Uterus (tissue), 2 donors: ENCODE measurements around the gene PSENEN.

Experiments
- POLR2A ChIP-seq, 2 donors: fragments of 450-650 bp; IDR thresholded peaks; one replicate each; pipeline ENCODE4 v1.6.1; 2016; ENCODE audit warnings: antibody characterized with exemption in 2 of 2, mild to moderate bottlenecking in 1 of 2, moderate library complexity in 1 of 2
- TF ChIP-seq, protein P1 (sequence below), 4 experiments: fragments of 200-600 bp in 2 of 4; fragments of 450-650 bp in 2 of 4; sonication (generic) in 2 of 4; IDR thresholded peaks; one replicate each; pipeline ENCODE4 v1.5.1; 2016 to 2019; ENCODE audit warnings: antibody characterized with exemption in 4 of 4, mild to moderate bottlenecking in 2 of 4, moderate library complexity in 1 of 4

DNA sequence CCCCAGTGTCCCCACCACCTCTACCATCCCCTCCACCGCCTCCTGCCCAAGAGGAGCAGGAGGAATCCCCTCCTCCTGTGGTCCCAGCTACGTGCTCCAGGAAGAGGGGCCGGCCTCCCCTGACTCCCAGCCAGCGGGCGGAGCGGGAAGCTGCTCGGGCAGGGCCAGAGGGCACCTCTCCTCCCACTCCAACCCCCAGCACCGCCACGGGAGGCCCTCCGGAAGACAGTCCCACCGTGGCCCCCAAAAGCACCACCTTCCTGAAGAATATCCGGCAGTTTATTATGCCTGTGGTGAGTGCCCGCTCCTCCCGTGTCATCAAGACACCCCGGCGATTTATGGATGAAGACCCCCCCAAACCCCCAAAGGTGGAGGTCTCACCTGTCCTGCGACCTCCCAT lies 24.8 kb upstream of the PSENEN start:
- TF ChIP-seq, protein P1, sequence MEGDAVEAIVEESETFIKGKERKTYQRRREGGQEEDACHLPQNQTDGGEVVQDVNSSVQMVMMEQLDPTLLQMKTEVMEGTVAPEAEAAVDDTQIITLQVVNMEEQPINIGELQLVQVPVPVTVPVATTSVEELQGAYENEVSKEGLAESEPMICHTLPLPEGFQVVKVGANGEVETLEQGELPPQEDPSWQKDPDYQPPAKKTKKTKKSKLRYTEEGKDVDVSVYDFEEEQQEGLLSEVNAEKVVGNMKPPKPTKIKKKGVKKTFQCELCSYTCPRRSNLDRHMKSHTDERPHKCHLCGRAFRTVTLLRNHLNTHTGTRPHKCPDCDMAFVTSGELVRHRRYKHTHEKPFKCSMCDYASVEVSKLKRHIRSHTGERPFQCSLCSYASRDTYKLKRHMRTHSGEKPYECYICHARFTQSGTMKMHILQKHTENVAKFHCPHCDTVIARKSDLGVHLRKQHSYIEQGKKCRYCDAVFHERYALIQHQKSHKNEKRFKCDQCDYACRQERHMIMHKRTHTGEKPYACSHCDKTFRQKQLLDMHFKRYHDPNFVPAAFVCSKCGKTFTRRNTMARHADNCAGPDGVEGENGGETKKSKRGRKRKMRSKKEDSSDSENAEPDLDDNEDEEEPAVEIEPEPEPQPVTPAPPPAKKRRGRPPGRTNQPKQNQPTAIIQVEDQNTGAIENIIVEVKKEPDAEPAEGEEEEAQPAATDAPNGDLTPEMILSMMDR (IDR thresholded peaks at IDR 0.05) = no peak
- TF ChIP-seq POLR2A (IDR thresholded peaks at IDR 0.05) = no peak
